GM18511 (cell line): ENCODE data around the gene ARHGAP15.

Experiments used
- ATAC-seq: cut with Tn5 transposase; IDR thresholded peaks from one replicate; pipeline ENCODE4 v1.9.1; 2021; ENCODE audit warnings: mild to moderate bottlenecking, moderate library complexity; ENCODE audit not compliant: unreplicated experiment

The ARHGAP15 gene

DNA sequence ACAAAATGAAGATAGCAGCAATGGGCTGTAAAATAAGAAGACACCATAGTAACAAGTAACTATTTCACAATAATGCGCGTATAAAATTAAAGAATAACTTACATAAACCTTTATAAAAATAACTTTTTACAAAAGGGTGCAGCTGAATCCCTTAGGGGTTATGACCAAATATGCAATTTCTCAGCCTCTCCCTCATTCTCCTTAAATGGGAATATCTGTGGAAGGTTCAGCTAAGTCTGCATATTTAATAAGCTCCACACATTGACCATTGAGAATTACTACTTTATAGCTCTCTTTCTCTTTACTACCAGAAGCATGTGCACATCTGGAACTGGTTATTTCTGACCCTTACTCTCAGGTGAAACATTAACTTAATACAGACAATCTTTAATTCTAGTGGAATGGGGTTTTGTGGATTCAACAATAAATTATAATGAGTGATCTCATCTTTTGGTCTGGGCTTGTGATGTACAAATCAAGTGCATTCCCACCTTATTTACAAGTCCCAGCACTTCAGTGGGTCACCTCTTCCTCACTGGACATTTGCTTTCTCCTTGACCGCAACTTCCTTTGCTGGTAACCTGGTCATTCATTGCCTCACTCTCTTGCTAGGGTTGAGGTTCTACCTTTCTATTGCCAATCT, 15.7 kb downstream of the ARHGAP15 start:
- no peak for ATAC-seq

GRCh38 chr2:143146366-143146765, 17.1 kb downstream of the ARHGAP15 start:
- no peak for ATAC-seq

DNA sequence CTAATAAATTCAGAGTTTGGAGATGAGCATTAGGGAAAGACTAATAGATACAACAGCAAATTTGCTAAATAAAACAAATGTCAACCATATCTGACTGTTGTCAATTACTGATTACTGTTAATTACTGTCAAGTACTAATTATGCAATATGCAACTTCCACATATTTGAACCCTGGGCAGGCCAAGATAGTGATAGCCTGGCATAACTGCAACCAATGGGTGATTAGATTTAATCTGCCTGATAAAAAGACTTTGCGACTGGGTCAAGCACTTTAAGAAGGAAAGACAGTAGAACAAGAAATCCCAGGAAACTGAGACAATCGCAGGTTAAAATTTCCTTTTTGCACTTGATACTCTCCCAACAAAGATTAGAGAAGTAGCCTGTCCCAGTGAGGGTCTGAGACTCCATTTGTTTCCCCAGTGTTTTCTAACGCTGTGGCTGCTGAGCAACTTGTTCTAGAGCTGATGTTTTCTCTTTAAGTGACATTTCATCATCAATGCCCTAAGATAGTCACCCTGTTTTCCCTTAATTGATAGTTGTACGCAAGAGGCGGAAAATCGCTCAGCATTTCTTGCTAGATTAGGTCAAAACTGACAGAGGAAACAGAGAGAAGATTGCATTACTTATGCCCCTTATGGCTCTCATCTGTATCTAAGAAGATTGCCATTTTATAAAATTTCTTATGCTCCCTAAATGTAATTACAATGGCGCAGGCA, 17.8 kb downstream of the ARHGAP15 start:
- no peak for ATAC-seq

GRCh38 chr2:143148011-143148410, 18.8 kb downstream of the ARHGAP15 start:
- ATAC-seq: no peak

GRCh38 chr2:143148757-143149156, 19.5 kb downstream of the ARHGAP15 start:
- peak; percentile 66 for ATAC-seq

- ATAC-seq: peak; percentile 70
These were observed 21.1 kb downstream of the ARHGAP15 start for GRCh38 chr2:143150287-143150686.

DNA sequence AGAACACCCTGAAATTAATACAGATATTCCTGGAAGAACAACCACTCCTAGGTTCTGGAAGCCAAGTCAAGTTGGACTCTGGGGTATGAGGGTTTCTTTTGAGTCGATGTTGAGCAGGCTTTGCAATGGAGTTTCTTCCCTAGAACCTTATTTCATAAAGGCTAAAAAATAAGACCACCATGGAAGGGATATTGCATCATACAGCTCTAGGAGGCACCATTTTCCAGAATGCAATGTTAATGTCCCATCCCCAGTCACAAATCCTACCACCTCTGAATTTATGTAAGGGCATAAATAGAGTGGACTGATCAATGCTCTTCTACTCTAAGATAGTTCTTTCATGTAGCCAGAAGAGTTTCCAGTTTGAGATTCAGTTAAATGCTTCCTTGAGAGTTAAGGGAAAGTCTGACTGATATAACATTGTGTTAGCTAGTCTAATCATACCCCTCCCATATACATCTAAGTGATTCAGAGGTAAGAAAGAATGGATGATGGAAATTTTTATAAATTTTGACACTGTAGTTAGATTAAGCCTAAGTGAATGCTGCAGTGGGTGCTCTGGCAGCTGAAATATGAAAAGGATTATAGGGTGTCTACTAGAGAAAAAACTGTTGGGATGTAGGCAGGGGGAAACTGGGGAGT, 22.0 kb downstream of the ARHGAP15 start:
- no peak for ATAC-seq

DNA sequence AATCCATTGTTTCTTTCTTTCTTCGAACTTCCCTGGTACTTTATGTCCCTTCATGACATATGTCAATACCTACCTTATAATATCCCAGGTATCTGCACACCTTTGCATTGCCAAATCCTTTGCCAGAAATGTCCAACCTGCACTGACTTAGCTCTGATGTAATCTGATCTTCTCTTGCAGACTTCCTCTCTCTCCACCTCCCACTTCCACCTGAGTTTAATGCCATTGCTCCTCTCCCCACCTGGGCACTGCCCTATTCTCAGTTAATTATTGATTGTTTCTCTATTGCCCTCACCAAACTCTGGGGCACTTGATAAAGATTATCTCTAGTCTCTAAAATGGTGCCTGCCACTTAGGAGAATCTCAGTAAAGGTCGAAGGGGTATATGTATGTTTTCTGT, 23.0 kb downstream of the ARHGAP15 start:
- ATAC-seq: no peak

- ATAC-seq: no peak
These were observed 23.4 kb downstream of the ARHGAP15 start for GRCh38 chr2:143152637-143153036.

- no peak for ATAC-seq
These were observed 26.4 kb downstream of the ARHGAP15 start for GRCh38 chr2:143155661-143156060.

GRCh38 chr2:143157001-143157400, 27.8 kb downstream of the ARHGAP15 start:
- no peak for ATAC-seq

DNA sequence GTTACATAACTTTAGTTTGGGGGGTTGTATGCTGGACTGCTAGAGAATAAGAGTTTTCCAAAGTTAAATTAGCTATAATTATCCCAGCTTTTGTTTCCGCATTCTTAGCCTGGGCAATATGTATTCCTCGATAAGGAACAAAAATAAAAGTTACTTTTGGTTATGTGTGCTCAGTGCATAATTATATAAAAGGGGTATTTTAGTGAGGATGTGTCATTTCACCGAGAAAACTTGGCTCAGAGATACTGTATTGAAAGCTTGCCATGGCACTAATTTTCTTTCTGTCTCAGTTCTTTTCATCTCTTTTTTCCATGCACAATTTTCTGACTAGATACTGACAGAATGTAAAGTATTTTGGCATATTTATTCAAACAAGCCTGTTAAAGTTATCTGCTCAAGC, 28.2 kb downstream of the ARHGAP15 start:
- no peak for ATAC-seq

- no peak for ATAC-seq
These were observed 28.9 kb downstream of the ARHGAP15 start for GRCh38 chr2:143158098-143158497.

- ATAC-seq: peak; percentile 71
These were observed 29.6 kb downstream of the ARHGAP15 start for GRCh38 chr2:143158551-143159485.

DNA sequence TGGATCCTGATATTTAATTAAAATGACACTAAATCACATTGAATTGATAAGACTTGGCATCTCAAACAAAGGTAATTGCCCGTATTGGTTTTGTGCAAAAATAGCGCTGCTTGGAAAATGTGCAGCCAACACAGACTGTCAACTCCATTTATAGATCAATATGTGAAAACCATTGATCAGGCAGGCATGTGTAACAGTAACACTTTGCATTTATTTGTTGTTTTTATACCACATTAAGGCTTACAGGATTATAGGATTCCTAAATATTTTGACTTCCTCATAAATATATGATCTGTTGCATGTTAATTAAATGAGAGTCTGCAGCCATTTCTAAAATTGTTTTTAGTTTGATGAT, 30.2 kb downstream of the ARHGAP15 start:
- no peak for ATAC-seq

- ATAC-seq: no peak
These were observed 31.8 kb downstream of the ARHGAP15 start for GRCh38 chr2:143160732-143161707.

GRCh38 chr2:143162123-143162837, 33.1 kb downstream of the ARHGAP15 start:
- ATAC-seq: peak; percentile 74

GRCh38 chr2:143162997-143163396, 33.8 kb downstream of the ARHGAP15 start:
- ATAC-seq: no peak

- no peak for ATAC-seq
These were observed 34.3 kb downstream of the ARHGAP15 start for GRCh38 chr2:143163499-143163898.
